Measurements from ENCODE around the gene ISLR.

ISLR gene

DNA sequence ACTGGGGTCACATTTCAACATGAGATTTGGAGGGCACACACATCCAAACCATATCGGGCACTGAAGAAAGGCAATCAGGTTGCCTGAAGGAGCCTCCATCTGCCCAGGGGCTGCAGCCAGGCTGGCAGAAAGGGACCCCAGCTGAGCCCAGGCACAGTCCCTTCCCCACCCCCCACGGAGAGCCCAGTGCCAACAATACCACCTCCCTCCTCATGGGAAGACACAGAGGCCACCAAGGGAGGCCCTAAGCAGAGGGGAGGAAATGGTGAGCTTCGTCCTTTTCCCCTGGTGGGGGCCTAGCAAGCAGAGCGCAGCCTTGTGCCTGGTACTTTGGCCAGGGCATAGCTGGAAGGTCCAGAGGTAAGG, 32.1 kb downstream of the ISLR start:
- ChIA-PET POLR2A (no interaction called here), CTCF (no interaction called here)
- DNase-seq (ENCODE audit: extremely low spot score): no peak
- TF ChIP-seq, protein P1, sequence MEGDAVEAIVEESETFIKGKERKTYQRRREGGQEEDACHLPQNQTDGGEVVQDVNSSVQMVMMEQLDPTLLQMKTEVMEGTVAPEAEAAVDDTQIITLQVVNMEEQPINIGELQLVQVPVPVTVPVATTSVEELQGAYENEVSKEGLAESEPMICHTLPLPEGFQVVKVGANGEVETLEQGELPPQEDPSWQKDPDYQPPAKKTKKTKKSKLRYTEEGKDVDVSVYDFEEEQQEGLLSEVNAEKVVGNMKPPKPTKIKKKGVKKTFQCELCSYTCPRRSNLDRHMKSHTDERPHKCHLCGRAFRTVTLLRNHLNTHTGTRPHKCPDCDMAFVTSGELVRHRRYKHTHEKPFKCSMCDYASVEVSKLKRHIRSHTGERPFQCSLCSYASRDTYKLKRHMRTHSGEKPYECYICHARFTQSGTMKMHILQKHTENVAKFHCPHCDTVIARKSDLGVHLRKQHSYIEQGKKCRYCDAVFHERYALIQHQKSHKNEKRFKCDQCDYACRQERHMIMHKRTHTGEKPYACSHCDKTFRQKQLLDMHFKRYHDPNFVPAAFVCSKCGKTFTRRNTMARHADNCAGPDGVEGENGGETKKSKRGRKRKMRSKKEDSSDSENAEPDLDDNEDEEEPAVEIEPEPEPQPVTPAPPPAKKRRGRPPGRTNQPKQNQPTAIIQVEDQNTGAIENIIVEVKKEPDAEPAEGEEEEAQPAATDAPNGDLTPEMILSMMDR (IDR thresholded peaks at IDR 0.05; ENCODE audit: control extremely low read depth, extremely low read depth, low read depth, missing control alignments): no peak

DNA sequence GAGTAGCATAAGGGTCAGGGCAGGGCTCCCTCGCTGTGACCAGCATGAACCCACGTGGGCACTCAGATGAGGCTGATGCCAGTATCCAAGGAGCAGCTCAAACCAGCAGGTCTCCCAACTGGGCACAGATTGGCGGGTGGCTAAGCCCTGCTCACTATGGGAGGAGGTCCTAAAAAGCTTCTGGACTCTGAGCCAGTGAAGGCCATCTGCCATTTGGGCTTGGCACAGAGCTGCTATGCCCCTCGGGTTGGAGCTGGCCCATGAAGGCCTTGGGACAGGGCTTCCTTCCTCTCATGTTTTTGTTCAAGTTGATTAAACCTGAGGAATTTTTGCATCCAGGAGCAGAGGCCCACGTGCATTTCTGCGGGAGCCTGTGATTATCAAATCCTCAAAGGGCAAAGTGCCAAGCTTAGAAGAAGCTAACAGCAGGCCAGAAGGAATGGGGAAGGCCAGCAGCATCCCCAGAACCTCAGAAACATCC, 33.3 kb downstream of the ISLR start:
- CTCF ChIA-PET: no interaction called here
- POLR2A ChIA-PET: no interaction called here
- TF ChIP-seq, protein P1 (IDR thresholded peaks at IDR 0.05; ENCODE audit: control extremely low read depth, extremely low read depth, low read depth, missing control alignments): no peak
- DNase-seq (ENCODE audit: extremely low spot score): no peak

DNA sequence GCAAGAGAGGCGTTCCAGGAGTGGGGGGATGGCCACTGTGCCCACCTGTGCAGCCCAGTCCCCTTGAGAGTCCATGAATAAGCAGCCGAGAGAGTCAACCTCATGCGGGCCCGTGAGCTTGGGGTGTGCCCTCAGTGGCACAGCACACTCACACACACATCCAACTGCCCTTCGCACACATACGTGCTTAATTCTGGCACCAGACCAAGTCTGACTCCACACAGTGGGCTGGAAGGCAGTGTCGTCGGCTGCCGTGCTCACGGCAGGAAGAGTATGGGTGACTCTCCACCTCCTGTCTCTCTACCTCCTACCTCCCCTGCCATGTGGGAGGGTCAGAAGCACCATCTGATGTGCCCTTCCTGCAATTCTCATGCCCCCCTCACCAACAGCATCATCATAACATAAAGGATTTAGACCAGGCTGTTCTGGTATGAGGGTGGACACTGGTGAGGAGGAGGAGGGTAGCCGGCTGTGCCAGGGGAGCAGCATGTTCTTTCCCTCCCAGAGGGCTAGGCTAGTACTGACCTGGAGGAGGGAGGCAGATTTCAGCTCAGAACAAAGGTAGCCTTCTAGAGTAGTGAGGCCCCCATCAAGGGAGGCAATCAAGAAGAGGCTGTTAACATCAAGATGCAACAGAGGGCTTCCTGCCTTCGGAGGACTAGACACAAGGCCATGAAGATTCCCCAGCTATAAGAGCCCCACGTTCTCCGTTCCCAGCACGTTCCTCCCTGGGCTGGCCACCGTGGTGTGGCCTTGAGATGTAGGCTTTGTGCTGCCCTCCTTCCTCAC, 34.3 kb downstream of the ISLR start:
- POLR2A ChIA-PET: no interaction called here
- TF ChIP-seq, protein P1 (IDR thresholded peaks at IDR 0.05; ENCODE audit: control extremely low read depth, extremely low read depth, low read depth, missing control alignments): no peak
- DNase-seq (ENCODE audit: extremely low spot score): no peak
- CTCF ChIA-PET: interaction anchor here (1.4 kb wide), 1 partner anchor 21 kb away, joined by 3 read pairs; no protein-coding TSS in a partner anchor

DNA sequence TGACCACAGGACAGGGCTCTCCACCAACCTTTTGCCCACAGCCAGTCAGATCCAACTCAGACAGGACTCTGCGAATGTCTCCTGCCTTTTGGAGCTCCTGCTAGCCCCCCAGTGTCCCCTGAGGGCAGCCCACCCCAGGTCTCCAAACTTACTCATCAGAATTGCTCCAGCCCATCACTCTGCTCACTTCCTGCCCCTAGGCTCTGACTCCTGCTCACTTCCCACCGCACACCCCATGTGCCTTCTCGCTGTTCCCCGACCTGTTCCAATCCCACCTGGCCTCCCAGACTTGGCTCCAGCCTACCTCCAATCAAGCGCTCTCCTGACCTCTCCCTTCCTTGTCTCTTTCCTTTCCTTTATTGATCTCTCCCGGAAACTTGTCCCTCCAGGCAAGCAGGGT, 35.0 kb downstream of the ISLR start:
- no peak for DNase-seq (ENCODE audit: extremely low spot score)
- ChIA-PET CTCF (interaction anchor here (1.2 to 1.4 kb wide), 2 partner anchors 14 to 22 kb away, joined by 3 read pairs; no protein-coding TSS in a partner anchor), POLR2A (no interaction called here)
- TF ChIP-seq, protein P1 (IDR thresholded peaks at IDR 0.05; ENCODE audit: control extremely low read depth, extremely low read depth, low read depth, missing control alignments): no peak

DNA sequence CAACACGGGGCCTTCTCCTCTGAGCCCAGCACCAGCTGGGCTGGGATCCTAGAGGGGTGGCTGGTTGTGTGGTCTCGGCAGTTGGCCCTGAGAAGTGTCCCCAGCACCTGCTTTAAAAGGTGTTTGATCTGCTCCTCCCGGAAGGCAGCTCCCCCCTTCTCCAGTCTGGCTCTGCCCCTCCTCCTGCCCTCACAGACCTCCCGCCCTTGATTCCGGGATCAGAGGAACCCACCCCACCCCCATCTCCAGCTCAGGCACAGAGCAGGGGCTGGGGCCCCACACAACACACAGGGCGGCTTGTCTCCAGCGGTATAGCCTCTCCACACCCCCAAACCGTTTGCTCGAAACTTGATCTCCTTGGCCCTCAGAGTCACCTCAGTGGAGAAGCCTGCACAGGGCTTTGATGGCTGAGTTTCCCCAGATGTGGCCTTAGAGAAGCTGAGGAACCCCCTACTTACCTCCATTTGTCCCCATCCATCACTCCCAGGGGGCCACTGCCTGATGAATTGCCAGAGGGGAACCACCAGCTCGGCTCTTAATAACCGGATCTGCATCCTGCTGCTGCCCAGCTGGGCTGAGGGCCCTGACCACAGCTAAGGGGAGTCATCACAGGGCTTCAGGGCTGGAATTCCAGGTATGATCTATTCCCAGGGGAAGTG, 35.5 kb downstream of the ISLR start:
- DNase-seq (ENCODE audit: extremely low spot score): no peak
- ChIA-PET POLR2A (no interaction called here), CTCF (interaction anchor here (0.9 to 1.4 kb wide), 3 partner anchors 14 to 74 kb away, joined by 3 read pairs; no protein-coding TSS in a partner anchor)
- TF ChIP-seq, protein P1 (IDR thresholded peaks at IDR 0.05; ENCODE audit: control extremely low read depth, extremely low read depth, low read depth, missing control alignments): no peak

DNA sequence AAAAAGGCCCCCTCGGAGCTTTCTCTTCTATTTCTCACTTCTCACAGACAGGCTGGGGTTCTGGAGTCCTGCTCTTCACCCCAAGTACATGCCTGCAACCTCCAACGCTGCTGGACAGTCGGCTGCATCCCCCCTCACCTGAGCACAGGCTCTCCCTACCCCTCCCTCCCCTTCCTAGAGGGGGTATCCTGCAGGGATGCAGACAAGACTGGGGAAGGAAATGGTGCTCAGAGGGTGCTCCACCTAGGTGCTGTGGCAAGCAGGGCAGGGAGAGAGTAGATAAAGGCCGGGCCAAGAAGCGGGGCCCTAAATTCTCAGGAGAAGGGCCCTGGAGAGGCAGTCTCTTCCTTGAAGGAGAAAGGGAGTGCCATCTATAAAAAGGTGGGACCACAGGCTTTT, 36.0 kb downstream of the ISLR start:
- TF ChIP-seq, protein P1 (IDR thresholded peaks at IDR 0.05; ENCODE audit: control extremely low read depth, extremely low read depth, low read depth, missing control alignments): no peak
- no peak for DNase-seq (ENCODE audit: extremely low spot score)
- ChIA-PET CTCF (interaction anchor here (0.9 to 1.2 kb wide), 2 partner anchors 13 to 75 kb away, joined by 3 read pairs; no protein-coding TSS in a partner anchor), POLR2A (no interaction called here)

All from GM10248 (cell line).